ENCODE results near the gene TMEM178B. TPM values are rescaled to one million over a fixed set of nuclear protein-coding genes. Genes with fewer than 3 reads are reported as not detected.

The TMEM178B gene
- total and polyA plus RNA-seq, 2 of the 13 experiments (the other 11 are each of a cell fraction or from before 2014, with no cell fraction given), result 0.01 to 0.02 TPM

DNA sequence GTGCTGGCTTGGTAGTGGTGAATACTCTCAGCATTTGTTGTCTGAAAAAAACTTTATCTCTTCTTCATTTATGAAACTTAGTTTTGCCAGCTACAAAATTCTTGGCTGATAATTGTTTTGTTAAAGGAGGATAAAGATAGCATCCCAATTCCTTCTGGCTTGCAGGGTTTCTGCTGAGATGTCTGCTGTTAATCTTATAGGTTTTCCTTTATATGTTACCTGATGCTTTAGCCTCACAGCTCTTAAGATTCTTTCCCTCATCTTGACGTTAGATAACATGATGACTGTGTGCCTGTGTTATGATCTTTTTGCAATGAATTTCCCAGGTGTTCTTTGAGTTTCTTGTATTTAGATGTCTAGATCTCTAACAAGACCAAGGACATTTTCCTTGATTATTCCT lies 49.2 kb upstream of the TMEM178B start:
- Histone ChIP-seq H3K4me1 (ENCODE audit: insufficient read depth, low read length) (no peaks in the 10 kb centered on the region), H3K79me2 (ENCODE audit: insufficient read depth, low read length) (no peaks in the 10 kb centered on the region), H4K20me1 (ENCODE audit: insufficient read depth, low read length) (no peaks in the 10 kb centered on the region), H3K9ac (ENCODE audit: insufficient read depth, low read depth, low read length) (no peak overlapping the region), H3K27me3 (ENCODE audit: control insufficient read depth in 1 of 2, insufficient read depth in 2 of 2, low read length in 2 of 2) (no peaks in the 10 kb centered on the region), H3K9me3 (ENCODE audit: low read length) (0 out of 2 replicates have a peak, but pooled peaks cover 10% of the 10 kb centered on the region), H3K36me3 (replicated peaks in 1 of 2; ENCODE audit: control insufficient read depth in 1 of 2, insufficient read depth in 2 of 2, low read length in 2 of 2) (no peaks in the 10 kb centered on the region), H3K4me2 (ENCODE audit: low read depth, low read length) (no peak overlapping the region), H3K4me3 (replicated peaks in 1 of 3; ENCODE audit: insufficient read depth in 1 of 3, low read depth in 2 of 3, low read length in 3 of 3) (no peak overlapping the region), H2AFZ (ENCODE audit: low read length) (no peak overlapping the region), H3K27ac (ENCODE audit: extremely low read length, insufficient read depth, low read length) (no peak overlapping the region)
- TF ChIP-seq KAT7 (CRISPR knock-in tag; IDR thresholded peaks at IDR 0.05; ENCODE audit: borderline replicate concordance) (no peak), RARG (CRISPR knock-in tag; IDR thresholded peaks at IDR 0.05; ENCODE audit: low read depth) (no peak), NR1H2 (CRISPR knock-in tag; IDR thresholded peaks at IDR 0.05; ENCODE audit: borderline replicate concordance, low read depth) (no peak), ZNF317 (CRISPR knock-in tag; IDR thresholded peaks at IDR 0.05) (peak; percentile 97), ISL2 (CRISPR knock-in tag; IDR thresholded peaks at IDR 0.05) (no peak), KMT2B (CRISPR knock-in tag; IDR thresholded peaks at IDR 0.05) (no peak)
- TF ChIP-seq, protein P1, sequence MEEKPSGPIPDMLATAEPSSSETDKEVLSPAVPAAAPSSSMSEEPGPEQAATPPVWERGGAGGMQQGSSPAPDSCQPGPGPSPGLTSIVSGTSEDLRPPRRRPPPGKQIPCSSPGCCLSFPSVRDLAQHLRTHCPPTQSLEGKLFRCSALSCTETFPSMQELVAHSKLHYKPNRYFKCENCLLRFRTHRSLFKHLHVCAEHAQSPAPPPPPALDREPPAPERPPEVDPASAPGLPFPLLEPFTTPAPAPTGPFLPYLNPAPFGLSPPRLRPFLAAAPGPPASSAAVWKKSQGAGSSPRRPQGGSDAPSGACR (CRISPR knock-in tag; IDR thresholded peaks at IDR 0.05), result no peak
- TF ChIP-seq, protein P2, sequence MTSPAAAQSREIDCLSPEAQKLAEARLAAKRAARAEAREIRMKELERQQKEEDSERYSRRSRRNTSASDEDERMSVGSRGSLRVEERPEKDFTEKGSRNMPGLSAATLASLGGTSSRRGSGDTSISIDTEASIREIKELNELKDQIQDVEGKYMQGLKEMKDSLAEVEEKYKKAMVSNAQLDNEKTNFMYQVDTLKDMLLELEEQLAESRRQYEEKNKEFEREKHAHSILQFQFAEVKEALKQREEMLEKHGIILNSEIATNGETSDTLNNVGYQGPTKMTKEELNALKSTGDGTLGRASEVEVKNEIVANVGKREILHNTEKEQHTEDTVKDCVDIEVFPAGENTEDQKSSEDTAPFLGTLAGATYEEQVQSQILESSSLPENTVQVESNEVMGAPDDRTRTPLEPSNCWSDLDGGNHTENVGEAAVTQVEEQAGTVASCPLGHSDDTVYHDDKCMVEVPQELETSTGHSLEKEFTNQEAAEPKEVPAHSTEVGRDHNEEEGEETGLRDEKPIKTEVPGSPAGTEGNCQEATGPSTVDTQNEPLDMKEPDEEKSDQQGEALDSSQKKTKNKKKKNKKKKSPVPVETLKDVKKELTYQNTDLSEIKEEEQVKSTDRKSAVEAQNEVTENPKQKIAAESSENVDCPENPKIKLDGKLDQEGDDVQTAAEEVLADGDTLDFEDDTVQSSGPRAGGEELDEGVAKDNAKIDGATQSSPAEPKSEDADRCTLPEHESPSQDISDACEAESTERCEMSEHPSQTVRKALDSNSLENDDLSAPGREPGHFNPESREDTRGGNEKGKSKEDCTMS (CRISPR knock-in tag; conservative IDR thresholded peaks at IDR 0.05), result no peak
- no peak for ATAC-seq
- CTCF ChIA-PET (ENCODE audit: low intra/inter-chr PET ratio, low total read pairs), result no interaction called here
- DNase-seq (ENCODE audit: low spot score), result no peak
- 52% methylated on average over 1 of the region's 1 CpG for WGBS (ENCODE audit: low lambda C conversion rate)
- intact Hi-C loops (cut with micrococcal nuclease; ENCODE audit: unreplicated experiment), result no loop called here
- no peak for FAIRE-seq
- no TSS peak for BruUV-seq (replicated peaks)
- POLR2A ChIA-PET, result no interaction called here
- in situ Hi-C loops (cut with HindIII; ENCODE audit: extremely low pct_ligation_motif_present, low pct_unique_long_range_greater_than_20kb), result loop anchor here (25.0 kb wide), 1 partner anchor 337 kb away; the partner anchor contains the start of gene NDUFB2

All from HepG2 (cell line).